GM19468 (cell line): ENCODE data around the gene GNLY.

Experiments used
- ATAC-seq: cut with Tn5 transposase; IDR thresholded peaks from one replicate; pipeline ENCODE4 v1.9.1; 2021; ENCODE audit warnings: mild to moderate bottlenecking, moderate library complexity, moderate number of reproducible peaks; ENCODE audit not compliant: unreplicated experiment; ENCODE audit errors: extremely low read depth

GNLY gene

DNA sequence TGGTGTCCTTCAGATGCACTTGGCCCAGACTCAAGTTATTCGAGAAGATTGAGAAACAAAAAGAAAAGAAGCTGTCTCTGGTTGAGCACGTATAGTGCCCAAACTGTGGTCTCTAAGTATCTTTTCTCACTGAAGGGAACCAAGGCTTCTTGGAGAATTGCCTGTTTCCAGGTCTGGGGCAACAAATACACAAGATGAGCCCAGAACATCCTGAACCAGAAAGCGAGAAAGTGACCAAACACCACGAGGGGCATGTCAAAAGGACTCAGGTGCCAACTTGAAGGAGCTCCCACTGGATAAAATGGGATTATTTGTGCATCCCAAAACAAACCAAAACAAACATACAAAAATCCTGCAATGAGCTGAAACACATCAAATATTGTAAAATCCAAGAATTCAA, 46.0 kb downstream of the GNLY start:
- no peak for ATAC-seq

DNA sequence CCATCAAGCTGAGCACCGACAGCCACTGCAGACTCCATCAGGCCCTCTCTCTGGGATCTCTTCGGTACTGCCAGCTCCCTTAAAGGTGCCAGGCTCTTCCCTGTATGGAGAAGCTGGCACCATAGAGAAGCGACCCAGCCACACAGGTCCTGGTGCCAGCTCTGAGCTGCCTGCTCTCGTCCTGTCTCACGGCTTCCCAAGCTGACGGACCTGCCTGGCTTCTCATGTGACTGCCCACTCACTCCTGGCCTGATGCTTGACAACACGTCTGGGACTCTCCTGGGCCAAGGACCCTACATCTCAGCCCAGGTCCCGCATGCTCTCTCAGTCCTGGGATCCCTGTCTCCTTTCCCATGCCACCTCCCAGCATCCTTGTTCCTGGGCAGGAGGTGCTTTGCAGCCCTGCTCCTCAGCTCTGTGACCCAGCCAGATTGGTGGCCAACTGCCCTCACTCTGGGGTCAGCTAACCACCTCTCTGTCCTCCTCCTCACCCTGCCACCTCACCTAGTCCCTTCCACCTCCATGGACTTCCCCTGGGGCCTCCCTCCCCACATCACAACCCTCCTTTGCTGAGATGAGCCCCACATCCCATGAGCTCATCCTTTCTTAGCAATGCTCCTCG, 47.2 kb downstream of the GNLY start:
- ATAC-seq = no peak

DNA sequence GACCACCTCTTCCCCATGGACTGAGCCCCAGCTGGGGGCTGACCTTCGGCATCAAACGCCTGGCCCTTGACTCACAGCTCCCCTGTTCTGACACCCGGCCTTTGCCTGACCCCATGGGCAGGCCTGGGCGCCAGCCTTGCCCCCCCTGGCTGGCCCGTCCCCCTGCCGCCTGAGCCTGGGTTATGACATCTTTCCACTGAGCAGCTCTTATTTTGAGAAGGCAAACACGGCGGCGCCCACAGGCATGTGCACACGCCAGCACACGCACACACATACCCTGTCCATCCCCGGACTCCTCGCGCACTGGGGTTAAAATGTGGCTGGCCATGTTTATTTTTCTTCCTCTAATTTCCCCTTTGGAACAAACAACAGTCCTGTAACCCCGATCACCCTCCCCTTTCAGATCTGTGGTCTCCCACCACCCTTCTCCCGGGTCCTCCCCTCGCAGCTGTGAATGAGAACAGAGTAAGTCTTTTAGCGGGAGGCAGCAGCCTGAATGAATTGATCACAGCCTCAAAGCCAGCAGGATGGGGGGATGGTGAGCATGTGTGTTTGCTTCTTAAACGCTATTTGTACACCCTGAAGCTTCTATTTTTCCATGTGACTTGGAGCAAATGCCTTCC, 47.8 kb downstream of the GNLY start:
- no peak for ATAC-seq

DNA sequence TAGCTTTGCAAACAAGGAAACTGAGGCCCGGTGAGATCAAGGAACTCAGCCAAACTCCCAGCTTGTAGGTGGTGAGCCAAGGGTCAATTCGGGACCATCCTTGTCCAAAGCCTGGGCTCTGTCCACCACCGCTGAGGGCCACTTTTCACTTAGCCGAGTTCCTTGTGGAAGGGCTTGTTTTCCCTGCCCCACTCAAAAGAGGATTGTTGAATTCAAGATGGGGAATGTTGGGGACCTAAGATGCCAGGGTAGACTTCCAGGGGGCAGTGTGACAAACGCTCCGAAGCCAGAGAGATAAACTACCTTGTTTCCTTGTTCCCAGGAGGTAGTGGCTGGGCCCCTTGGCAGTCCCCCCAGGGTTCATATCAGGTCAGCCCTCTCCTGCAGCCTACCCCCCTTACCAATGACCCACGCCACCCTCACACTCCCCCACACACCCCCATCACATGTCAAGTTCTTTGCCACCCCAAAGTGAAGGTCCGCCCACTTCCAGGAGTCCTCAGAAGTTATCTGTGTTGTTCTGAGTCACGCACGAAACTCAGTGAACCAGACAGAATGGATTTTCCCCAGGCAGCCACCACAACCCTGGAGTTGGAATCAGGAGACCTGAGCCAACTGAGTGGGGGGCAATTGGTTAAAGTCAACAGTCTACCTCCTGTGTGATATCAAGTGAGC, 49.3 kb downstream of the GNLY start:
- ATAC-seq = no peak

DNA sequence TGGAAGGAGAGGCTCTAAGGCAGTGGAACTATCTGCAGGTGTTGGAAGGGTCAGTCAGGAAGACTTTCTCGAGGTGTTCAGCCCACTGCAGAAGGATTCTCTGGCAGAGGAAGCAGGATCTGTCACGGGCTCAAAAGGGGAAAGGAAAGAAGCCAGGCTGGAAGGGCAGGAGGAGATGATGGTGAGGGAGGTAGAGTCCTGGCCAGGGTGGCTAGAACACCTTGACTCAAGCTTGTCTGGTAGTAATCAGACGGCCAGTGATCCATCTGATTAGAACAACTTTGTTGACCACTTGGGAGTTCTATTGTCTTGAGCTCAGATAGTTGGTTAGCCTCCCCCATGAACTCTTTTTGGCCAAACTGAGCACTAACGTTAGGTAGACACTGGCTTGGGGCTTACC, 49.9 kb downstream of the GNLY start:
- ATAC-seq = no peak

DNA sequence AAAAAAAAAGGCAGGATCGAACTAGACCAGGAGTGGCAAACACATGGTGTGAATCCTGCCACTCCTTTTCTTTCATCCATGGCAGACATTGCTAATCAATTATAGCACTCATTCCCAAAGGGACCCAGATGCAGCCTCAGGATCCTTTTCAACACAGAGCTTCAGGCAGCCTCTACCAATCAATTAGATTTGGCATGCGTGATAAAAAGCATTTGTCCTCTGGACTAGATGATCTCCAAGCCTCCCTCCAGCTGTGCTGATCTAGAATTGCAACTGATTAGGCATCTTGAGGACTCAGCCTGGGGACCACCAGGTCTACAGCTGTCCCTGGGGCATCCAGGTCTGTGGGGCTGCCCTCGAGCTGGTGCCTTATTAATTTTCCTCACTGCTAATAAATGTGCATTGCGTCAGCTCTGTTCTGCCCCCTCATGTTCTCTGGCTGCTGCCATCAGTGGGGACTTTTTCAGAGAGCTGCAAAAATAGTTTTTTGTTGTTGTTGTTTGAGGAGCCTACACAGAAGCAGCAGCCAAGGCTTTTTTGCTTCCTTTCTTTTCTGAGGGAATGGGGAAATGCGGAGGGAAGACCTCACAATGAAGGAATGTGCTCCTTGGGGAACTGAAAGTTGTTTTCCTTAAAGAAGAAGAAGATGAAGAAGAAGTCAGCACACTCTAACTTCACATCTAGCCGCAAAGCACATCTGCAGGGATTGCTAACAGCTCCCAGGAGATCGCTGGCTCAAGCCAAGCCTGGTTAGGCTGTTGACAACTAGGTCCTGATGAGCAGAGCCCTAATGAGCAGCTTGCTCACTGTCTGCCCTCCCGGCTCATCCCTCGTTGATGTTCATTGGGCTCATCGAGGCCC, 50.8 kb downstream of the GNLY start:
- no peak for ATAC-seq

DNA sequence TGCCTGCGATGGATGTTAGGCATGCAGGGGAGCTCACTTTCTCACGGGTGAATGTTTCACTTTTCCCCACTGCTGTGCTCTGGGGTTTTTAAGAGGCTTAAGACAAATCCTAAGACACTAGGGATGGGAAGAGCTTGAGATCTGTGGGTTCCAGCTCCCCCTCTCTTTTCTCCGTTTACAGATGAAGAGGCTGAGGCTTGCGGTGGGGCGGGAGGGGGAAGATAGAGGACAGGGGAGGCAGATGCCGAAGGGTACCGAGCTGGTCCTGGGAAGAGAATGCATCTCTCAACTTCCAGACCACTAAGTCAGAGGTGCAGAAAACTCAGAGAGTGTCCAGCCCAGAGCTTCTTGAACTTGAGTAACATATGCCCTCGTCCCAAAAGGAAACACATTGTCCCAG, 51.5 kb downstream of the GNLY start:
- ATAC-seq = no peak

DNA sequence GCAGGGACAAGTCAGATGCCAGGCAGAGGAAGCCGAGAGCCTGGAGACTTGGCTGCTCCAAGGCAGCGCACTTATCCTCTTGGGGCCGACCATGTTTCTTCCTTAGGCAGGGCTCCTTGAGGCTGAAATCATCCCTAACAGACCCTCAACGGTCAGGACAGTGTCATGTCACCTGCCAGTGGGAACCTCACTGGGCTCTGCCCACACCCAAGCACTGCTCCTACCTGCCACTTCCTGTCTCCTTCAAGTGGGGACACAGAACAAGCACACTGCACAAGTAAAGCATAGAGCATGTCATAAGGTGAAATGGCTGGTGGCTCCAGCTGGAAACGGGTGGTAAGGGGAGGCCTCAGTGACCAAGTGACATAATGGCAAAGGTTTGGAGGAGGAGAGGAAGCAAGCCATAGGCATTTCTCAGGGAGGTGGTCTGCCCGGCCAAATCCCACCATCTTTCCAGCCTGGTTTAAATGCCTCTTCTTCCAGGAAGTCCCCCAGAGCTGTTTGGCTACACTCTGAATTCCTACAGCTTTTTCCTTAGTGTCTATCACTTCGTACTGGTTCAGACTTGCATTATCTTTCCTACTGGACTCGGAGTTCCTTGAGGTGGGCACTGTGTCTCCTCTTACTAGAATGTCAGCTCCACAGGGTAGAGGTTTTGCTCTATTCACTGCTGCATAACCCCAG, 52.3 kb downstream of the GNLY start:
- ATAC-seq = no peak

DNA sequence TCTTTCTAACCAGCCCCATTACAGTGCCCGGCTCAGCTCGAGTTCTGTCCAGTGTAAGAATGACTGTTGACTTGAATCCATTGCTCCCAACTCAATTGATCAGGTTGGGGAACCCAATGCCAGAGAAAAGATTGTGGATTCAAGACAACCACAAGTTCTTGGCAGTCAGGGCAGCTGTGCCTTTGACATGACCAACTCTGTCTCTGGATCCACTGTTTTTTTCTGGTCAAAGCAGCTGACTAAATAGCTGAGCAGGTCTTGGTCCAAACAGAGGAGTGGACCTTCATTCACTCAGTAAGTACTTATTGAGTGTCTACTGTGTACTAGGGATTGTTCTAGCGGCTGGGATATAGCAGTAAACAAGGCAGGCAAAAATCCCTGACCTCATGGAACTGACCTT, 53.3 kb downstream of the GNLY start:
- no peak for ATAC-seq

DNA sequence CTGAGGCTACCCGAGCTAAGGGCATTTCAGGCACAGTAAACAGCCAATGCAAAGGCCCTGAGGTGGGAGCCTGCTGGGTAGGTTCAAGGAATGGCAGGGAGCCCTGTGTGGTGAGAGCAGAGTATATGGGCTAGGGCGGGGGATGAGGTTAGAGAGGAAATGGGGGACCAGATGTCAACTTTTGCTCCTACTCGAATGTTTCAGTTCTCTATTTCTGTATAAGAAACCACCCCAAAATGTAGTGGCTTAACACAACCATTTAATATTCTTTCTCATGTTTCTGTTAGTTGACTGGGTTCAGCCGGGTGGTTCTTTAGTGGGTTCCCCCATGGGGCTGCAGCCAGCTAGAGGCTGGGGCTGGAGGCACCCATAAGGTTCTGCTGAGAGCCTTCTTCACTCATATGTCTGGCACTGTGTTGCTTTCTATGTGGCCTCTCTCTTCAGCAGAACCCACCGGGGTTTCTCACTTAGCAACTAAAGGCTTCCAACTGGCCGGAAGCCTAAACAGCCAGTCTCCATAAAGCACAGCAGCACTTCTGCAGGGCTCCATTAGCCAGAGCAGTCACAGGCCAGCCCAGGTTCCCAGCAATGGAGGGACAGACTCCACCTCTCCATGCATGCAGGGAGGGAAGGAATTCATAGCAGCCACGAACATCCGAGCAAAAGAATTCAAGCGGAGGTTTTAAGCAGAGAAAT, 54.0 kb downstream of the GNLY start:
- ATAC-seq = peak; percentile 47
